Fibroblast of skin of scalp (primary cell): ENCODE results near the gene KRTAP19-5. TPM values are rescaled to one million over a fixed set of nuclear protein-coding genes. Genes with fewer than 3 reads are reported as not detected.
"Not testable (repeated sequence)": the region's sequence is repeated elsewhere in the genome, so short reads cannot be mapped to it uniquely, and the experiment has no call there.

Experiments used
- DNase-seq: peaks from one replicate; pipeline ENCODE4 v3.0.0-alpha.2; 2013
- polyA plus RNA-seq, 2 experiments: library from polyadenylated mRNA; unstranded; fragments of 120-200 nt; gene quantifications; one replicate each; pipeline ENCODE4 v1.2.1, GENCODE V29; 2013; ENCODE audit not compliant: insufficient read length in 2 of 2

KRTAP19-5 gene
- polyA plus RNA-seq (2013, experiment 1 of 2; ENCODE audit: insufficient read length): not detected
- polyA plus RNA-seq (2013, experiment 2 of 2; ENCODE audit: insufficient read length): not detected

DNA sequence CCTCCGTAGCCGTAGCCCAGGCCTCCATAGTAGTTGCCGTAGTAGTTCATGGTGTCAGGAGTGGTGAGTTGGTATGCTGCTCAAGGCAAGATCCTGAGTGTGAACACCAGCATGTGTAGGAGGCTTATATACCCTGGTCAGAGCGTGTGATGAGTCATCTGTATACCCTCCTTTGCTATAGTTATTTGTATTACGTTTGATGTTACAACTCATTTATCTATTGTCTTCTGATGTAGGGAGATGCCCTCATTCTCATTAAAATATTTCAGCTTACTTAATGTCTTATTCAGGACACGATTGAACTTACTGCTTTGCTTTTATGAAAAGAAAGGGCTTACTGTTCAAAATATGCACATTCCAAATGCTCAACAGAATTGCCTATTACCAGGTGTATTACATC lies at the start of gene KRTAP19-5:
KRTAP19-5 (minus strand) TSS at position 101 of the 400 bp plus-strand sequence; CDS start at position 50, 51 bp downstream.
- no peak for DNase-seq

DNA sequence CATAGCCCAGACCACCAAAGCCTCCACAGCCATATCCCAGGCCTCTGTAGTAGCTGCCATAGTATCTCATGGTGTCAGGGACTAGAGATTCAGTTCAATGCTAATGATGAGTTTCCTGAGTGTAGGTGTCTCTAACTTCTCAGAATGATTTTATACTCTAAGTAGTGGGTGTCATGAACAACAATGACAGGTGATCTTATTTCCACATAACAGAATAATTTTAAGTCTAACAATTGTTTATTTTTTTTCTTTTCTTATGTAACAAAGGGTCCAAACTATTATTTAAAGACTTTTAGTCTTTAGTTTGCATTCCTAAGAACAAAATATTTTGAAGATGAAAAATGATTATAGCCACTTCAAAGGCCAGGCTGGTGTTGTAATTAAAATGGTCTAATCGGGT lies 39.8 kb upstream of the KRTAP19-5 start, which contains the start of gene KRTAP19-6:
KRTAP19-6 (minus strand) TSS at position 101 of the 400 bp plus-strand sequence; CDS start at position 70, 31 bp downstream.
- no peak for DNase-seq

GRCh38 chr21:30518876-30519275 lies 16.9 kb upstream of the KRTAP19-5 start:
- DNase-seq: no peak

GRCh38 chr21:30515681-30516080 lies 13.7 kb upstream of the KRTAP19-5 start:
- DNase-seq: no peak

GRCh38 chr21:30505621-30506205 lies 3.8 kb upstream of the KRTAP19-5 start:
- not testable (repeated sequence) for DNase-seq

GRCh38 chr21:30497065-30497464 lies 4.9 kb downstream of the KRTAP19-5 start, which contains the start of gene KRTAP19-4:
Gene KRTAP19-4, minus strand, starts transcription at chr21:30497165. Its CDS starts 55 bp downstream, at chr21:30497110.
- DNase-seq: no peak

- DNase-seq: peak; percentile 0
Observed at GRCh38 chr21:30491963-30492428, 9.9 kb downstream of the KRTAP19-5 start, which contains the start of gene KRTAP19-3. Gene KRTAP19-3, minus strand, starts transcription at chr21:30492013. Its CDS starts 56 bp downstream, at chr21:30491957.

DNA sequence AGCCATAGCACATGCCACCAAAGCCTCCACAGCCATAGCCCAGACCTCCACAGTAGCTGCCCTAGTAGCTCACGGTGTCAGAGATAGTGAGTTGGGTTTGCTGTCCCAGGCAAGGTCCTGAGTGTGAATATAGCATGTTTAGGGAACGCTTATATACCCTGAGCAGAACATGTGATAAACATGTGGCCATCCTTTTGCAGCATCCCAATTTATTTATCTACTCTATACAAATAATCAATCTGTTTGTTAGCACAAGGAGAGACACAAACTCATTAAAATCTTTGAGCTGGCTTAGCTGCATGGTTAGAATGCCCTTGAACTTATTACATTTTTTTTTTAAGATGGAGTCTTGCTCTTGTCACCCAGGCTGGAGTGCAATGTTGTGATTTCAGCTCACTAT lies 14.6 kb downstream of the KRTAP19-5 start, which contains the start of gene KRTAP19-2:
KRTAP19-2 (minus strand) TSS at position 101 of the 400 bp plus-strand sequence; CDS start at position 13, 88 bp downstream.
- DNase-seq: no peak

DNA sequence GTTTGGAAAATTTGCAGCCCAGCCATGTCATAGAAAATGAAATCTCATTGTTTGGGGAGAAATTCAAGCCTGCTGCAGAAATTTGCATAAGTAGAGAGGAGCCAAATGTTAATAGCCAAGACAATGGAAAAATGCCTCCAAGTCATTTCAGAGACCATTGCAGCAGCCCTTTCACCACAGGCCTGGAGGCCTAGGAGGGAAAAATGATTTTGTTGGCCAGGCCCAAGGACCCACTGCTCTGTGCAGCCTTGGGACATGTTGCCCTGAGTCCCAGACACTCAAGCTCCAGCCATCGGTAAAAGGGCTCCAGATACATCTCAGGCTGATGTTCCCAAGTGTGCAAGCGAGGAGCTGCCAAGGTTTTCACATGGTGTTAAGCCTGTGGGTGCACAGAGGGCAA lies 15.8 kb downstream of the KRTAP19-5 start:
- DNase-seq: no peak

GRCh38 chr21:30482130-30482529 lies 19.8 kb downstream of the KRTAP19-5 start:
- no peak for DNase-seq

DNA sequence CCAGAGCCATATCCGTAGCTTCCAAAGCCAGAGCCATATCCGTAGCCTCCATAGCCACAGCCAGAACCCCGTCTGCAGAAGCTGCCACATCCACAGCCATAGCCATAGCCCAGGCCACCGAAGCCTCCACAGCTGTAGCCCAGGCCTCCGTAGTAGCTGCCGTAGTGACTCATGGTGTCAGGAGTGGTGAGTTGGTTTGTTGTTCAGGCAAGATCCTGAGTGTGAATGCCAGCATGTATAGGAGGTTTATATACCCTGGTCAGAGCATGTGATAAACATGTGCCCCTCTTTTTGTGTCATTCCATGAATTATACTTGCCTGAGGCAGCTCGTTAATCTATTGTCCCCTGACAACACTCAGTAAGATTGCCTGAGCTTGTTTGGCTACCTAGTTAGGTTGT lies 21.8 kb downstream of the KRTAP19-5 start, which contains the start of gene KRTAP19-1:
KRTAP19-1 (minus strand) TSS at position 223 of the 400 bp plus-strand sequence; CDS start at position 173, 50 bp downstream.
- DNase-seq: no peak

DNA sequence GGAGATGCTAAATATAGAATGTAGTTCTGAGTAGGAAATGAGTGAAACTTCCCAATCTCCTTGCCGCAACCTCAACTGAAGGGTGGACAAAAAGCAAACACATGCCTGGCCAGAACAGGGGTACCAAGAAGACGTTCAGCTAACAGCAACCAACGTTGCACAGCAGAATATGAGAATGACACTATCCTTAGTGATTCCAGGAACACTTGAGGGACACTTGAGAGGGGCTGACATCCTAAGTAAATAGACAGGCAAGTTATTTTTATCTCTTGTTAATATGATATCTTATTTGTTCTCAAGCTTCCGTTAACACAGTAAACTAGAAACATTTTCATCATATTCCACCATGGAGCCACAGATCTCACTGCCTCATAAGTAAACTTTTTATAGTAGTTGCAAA lies 22.7 kb downstream of the KRTAP19-5 start:
- DNase-seq: no peak

DNA sequence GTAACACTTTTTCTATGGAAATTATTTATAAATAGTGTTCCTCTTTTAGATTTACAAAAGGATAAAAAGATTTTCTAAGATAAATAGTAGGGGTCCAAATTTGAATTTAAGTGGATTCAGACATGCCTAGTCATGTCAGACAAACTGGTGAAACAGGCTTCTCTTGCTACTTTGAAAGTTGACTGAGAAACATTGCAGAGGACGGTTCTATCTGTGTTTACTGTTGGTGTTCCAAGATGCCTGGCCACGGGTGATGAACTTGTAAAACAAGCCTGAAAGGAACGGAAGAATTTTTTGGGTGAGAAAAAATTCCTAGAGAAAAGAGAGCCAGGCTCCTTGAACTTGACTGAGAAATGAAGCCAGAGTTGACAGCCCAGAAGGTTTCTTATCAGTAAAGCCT lies 23.9 kb downstream of the KRTAP19-5 start:
- no peak for DNase-seq

GRCh38 chr21:30468900-30469714 lies 32.8 kb downstream of the KRTAP19-5 start:
- no peak for DNase-seq

DNA sequence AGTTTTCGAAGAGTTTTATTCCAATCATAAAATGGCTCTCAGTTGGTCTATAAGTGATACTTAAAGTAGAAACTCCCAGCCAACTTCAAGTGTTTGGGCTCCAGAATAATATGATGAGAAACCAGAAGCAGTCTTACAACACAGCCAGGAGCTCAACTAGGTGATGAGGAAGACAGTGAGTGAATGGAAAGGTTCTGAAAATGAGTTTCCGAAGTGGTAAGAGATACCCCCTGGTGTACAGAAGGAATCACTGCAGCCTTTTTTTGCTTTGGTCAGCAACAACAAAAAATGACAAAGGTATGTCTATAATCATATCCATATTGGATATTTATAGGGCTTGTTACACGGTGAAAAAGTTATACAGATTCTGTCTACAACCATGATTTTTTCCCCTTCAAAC lies 38.2 kb downstream of the KRTAP19-5 start:
- peak; percentile 0 for DNase-seq
